Calu3 (cell line): ENCODE results near the gene PKD2L1. TPM values are rescaled to one million over a fixed set of nuclear protein-coding genes. Genes with fewer than 3 reads are reported as not detected.

Experiments
- BruUV-seq: library from RNA; stranded (reverse); fragments of 400-500 nt; replicated peaks from 2 replicates; lab custom pipeline; 2021; lab: Mats Ljungman, UMichigan
- CTCF ChIA-PET: fragments of 300-600 bp; sonication (Branson Sonifier 250); formaldehyde crosslinking; loops from one replicate; lab custom pipeline; 2022; ENCODE audit warnings: antibody characterized with exemption; lab: Charles Lee
- DNase-seq: peaks from one replicate; pipeline ENCODE4 v3.0.0; 2022
- H3K27ac Mint-ChIP-seq: one replicate; pipeline ENCODE4 v1.8.0; 2022; ENCODE audit warnings: mixed read lengths; ENCODE audit not compliant: unreplicated experiment
- H3K27me3 Mint-ChIP-seq: one replicate; pipeline ENCODE4 v1.8.0; 2022; ENCODE audit warnings: mixed read lengths; ENCODE audit not compliant: unreplicated experiment
- H3K36me3 Mint-ChIP-seq: one replicate; pipeline ENCODE4 v1.8.0; 2022; ENCODE audit warnings: mild to moderate bottlenecking, moderate library complexity, mixed read lengths; ENCODE audit not compliant: insufficient read depth, unreplicated experiment
- H3K4me1 Mint-ChIP-seq: one replicate; pipeline ENCODE4 v1.8.0; 2022; ENCODE audit warnings: mild to moderate bottlenecking, low read depth, mixed read lengths; ENCODE audit not compliant: unreplicated experiment
- H3K4me3 Mint-ChIP-seq: one replicate; pipeline ENCODE4 v1.8.0; 2022; ENCODE audit warnings: mild to moderate bottlenecking, low read depth, moderate library complexity, mixed read lengths; ENCODE audit not compliant: unreplicated experiment
- H3K9me3 Mint-ChIP-seq: one replicate; pipeline ENCODE4 v1.8.0; 2022; ENCODE audit warnings: low read depth, mixed read lengths; ENCODE audit not compliant: unreplicated experiment
- CTCF ChIP-seq: fragments of 200-600 bp; IDR thresholded peaks from one replicate; pipeline ENCODE4 v1.8.0; 2022; ENCODE audit warnings: antibody characterized with exemption; ENCODE audit not compliant: unreplicated experiment
- intact Hi-C: fragments of 100-400 bp; cut with micrococcal nuclease; formaldehyde crosslinking; loops from one replicate; pipeline ENCODE4 v1.10.0; 2022; ENCODE audit not compliant: unreplicated experiment
- total RNA-seq: library from RNA; stranded (reverse); gene quantifications from 2 replicates; pipeline ENCODE4 v1.2.3, GENCODE V29; 2022

Gene PKD2L1
- total RNA-seq, 1 experiment from 2014 or later = not detected

DNA sequence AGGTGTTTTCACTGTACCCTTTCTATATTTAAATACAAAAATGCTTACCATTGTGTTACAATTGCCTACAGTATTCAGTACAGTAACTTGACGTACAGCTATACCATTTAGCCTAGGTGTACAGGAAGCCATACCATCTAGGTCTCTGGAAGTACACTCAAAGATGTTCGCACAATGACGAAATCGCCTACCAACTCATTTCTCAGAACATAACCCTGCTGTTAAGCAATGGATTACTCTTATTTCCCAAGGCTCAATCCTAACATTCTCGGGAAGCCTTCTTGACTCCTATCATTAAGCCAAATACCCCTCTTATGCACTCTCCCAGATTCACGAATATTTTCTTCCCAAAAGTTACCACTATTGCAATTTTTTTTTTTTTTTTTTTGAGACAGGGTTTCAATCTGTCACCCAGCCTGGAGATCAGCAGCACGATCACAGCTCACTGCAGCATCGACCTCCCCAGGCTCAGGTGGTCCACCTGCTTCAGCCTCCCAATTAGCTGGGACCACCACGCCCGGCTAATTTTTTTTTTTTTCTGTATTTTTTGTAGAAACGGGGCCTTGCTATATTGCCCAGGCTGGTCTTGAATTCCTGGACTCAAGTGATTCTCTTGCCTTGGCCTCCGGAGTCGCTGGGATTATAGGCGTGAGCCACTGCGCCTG is 64.1 kb downstream of the PKD2L1 start:
- no TSS peak for BruUV-seq
- Mint-ChIP-seq H3K9me3 (no peaks in the 10 kb centered on the region), H3K36me3 (peaks cover 14% of the 10 kb centered on the region), H3K4me3 (no peak overlapping the region), H3K4me1 (no peaks in the 10 kb centered on the region), H3K27ac (no peak overlapping the region), H3K27me3 (no peaks in the 10 kb centered on the region)
- TF ChIP-seq CTCF = no peak
- no peak for DNase-seq
- intact Hi-C loops = no loop called here
- CTCF ChIA-PET = no interaction called here

GRCh38 chr10:100254191-100254590 is 75.8 kb downstream of the PKD2L1 start:
- TF ChIP-seq CTCF = no peak
- Mint-ChIP-seq H3K36me3 (peaks cover 31% of the 10 kb centered on the region), H3K9me3 (no peaks in the 10 kb centered on the region), H3K27ac (no peak overlapping the region), H3K27me3 (no peaks in the 10 kb centered on the region), H3K4me1 (no peaks in the 10 kb centered on the region), H3K4me3 (no peak overlapping the region)
- intact Hi-C loops = no loop called here
- CTCF ChIA-PET = no interaction called here
- BruUV-seq = no TSS peak
- DNase-seq = no peak

GRCh38 chr10:100253041-100253440 is 77.0 kb downstream of the PKD2L1 start:
- Mint-ChIP-seq H3K27me3 (no peaks in the 10 kb centered on the region), H3K4me3 (no peak overlapping the region), H3K9me3 (no peaks in the 10 kb centered on the region), H3K4me1 (no peaks in the 10 kb centered on the region), H3K27ac (no peak overlapping the region), H3K36me3 (peaks cover 23% of the 10 kb centered on the region)
- CTCF ChIA-PET = no interaction called here
- no peak for DNase-seq
- intact Hi-C loops = no loop called here
- BruUV-seq = no TSS peak
- no peak for TF ChIP-seq CTCF

DNA sequence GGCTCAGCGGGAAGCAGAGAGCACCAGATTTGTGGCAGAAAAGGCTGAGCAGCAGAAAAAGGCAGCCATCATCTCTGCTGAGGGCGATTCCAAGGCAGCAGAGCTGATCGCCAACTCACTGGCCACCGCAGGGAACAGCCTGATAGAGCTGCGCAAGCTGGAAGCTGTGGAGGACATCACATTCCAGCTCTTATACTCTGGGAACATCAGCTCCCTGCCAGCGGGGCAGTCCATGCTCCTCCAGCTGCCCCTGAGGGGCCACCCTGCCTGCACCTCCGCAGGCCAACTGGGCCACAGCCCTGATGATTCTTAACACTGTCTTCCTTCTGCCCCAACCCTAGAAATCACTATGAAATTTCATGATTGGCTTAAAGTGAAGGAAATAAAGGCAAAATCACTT is 81.2 kb downstream of the PKD2L1 start:
- Mint-ChIP-seq H3K27me3 (no peaks in the 10 kb centered on the region), H3K27ac (no peak overlapping the region), H3K4me1 (no peaks in the 10 kb centered on the region), H3K9me3 (no peaks in the 10 kb centered on the region), H3K36me3 (peaks cover 17% of the 10 kb centered on the region), H3K4me3 (no peak overlapping the region)
- DNase-seq = no peak
- intact Hi-C loops = no loop called here
- no peak for TF ChIP-seq CTCF
- no TSS peak for BruUV-seq
- CTCF ChIA-PET = no interaction called here
